ENCODE results near the gene TEAD1.
"Not testable (repeated sequence)": the region's sequence is repeated elsewhere in the genome, so short reads cannot be mapped to it uniquely, and the experiment has no call there.

The TEAD1 gene

DNA sequence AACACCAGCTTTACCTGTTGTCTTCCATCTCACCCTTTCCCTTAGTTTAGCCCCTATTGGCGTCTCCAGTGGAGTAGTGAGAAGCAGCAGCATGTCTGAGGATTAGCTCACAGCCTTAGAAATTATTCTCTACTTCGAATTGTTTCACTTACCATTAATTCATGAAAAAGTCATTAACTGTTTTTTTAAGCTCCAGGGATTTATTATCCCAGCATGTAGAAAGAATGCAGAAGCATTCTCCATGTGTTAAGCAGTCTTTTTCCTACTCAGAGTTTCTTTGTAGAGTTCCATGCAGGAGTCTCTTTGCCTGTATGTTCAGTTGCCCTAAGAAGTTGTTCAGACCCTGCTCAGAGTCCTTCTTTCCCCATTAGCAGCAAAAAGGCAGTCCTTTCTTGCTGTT, 197.0 kb downstream of the TEAD1 start:
- TF ChIP-seq, protein P1, sequence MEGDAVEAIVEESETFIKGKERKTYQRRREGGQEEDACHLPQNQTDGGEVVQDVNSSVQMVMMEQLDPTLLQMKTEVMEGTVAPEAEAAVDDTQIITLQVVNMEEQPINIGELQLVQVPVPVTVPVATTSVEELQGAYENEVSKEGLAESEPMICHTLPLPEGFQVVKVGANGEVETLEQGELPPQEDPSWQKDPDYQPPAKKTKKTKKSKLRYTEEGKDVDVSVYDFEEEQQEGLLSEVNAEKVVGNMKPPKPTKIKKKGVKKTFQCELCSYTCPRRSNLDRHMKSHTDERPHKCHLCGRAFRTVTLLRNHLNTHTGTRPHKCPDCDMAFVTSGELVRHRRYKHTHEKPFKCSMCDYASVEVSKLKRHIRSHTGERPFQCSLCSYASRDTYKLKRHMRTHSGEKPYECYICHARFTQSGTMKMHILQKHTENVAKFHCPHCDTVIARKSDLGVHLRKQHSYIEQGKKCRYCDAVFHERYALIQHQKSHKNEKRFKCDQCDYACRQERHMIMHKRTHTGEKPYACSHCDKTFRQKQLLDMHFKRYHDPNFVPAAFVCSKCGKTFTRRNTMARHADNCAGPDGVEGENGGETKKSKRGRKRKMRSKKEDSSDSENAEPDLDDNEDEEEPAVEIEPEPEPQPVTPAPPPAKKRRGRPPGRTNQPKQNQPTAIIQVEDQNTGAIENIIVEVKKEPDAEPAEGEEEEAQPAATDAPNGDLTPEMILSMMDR (IDR thresholded peaks at IDR 0.05; ENCODE audit: borderline replicate concordance, insufficient read depth, low read depth, low read length): no peak
- H3K4me3 ChIP-seq (ENCODE audit: low read depth, low read length): no peak overlapping the region

DNA sequence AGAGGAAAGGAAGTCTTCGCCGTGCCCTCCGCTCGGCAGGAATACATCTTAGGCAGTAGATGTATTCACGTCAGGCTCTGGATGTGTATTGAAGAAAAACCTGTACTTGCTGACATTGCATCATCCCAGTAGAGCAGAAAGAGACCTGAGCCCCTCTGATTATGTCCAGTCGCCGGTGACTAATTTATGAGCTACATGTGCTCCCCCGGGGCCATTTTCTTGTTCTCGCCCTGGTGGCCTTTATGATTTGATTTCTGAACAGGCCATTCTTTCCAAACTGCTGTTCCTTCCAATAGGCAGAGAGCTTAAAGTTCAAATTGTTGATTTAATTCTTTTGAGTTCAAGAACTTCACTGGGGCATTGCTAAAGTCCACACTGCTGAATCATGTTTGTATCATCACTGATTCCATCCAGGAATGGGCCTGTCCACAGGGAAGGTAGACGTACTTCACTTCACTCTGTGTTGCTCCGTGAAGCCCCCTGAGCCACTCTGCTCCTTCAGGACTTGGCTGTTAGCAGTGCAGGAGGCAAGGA, 197.6 kb downstream of the TEAD1 start:
- TF ChIP-seq, protein P1 (IDR thresholded peaks at IDR 0.05; ENCODE audit: borderline replicate concordance, insufficient read depth, low read depth, low read length): no peak

DNA sequence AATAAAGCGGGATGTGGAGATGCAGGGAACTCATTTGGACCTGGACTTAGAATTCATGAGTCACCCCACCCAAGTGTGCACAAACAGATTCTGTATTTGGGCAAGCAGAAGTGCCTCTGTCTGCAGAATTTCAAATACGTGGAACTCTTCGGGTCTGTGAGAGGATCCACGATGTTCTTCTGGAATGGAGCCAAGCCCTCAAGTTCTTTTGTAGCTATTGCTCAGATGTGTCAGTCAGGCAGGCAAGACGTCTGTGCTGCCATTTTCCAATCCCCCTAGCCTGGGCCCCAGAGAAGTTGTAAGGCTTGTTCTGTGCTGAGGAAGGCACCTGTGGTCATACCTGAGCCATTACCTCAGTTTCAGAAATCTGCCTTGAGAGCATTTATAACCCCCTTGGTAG, 202.1 kb downstream of the TEAD1 start:
- H3K4me3 ChIP-seq (ENCODE audit: low read depth, low read length): no peak overlapping the region
- TF ChIP-seq, protein P1 (IDR thresholded peaks at IDR 0.05; ENCODE audit: borderline replicate concordance, insufficient read depth, low read depth, low read length): no peak

More for the DNA sequence above, 197.6 kb downstream of the TEAD1 start:
- no peak overlapping the region for H3K4me3 ChIP-seq (ENCODE audit: low read depth, low read length)

DNA sequence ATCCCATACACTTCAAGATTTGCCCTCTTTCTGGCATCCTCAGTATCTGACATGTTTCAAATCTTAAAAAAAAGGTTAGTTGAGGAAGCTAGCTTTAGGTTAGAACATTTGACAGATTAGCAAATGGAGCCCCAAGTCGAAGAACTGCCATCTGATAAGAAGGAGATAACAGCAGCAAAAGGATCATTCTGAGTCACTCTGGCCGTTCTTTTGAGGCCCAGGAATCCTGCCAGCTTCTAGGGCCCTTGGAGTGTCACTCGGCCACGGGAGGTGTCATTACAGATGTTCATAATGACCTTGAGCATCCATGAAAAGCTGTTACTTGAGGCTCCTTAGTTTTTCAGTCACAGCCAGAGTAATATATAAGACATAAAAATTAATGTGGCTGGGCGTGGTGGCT, 202.8 kb downstream of the TEAD1 start:
- H3K4me3 ChIP-seq (ENCODE audit: low read depth, low read length): no peak overlapping the region
- TF ChIP-seq, protein P1 (IDR thresholded peaks at IDR 0.05; ENCODE audit: borderline replicate concordance, insufficient read depth, low read depth, low read length): no peak

DNA sequence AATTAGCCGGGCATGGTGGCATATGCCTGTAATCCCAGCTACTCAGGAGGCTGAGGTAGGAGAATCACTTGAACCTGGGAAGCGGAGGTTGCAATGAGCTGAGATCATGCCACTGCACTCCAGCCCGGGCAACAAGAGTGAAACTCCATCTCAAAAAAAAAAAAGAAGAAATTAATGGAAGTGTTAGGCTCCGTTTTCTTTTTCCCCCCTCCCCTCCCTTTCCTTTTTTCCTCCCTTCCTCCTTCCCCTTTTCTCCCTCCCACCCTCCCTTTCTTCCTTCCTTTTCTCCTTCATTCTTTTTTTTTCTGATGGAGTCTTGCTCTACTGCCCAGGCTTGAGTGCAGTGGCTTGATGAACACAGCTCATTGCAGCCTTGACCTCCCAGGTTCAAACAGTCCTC, 203.3 kb downstream of the TEAD1 start:
- H3K4me3 ChIP-seq (ENCODE audit: low read depth, low read length): not testable (repeated sequence)

DNA sequence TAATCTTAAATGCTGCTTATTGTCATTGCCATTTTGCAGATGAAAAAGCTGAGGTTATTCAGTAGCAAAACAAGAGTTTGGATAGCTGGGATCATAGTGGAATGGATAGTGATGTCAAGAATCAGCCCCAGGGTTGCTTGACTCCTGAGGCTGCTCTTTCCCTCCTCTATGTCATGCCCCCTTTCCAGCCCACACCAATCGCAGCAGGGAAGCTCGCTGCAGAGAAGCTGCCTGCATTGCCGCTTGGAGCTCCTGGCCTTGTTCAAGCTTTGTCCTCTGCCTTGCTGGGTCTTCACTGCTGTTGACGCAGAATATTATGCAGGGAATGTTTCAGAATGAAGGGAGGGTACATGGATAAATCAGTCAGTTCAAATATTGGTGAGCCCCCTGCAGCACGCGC, 206.1 kb downstream of the TEAD1 start:
- TF ChIP-seq, protein P1 (IDR thresholded peaks at IDR 0.05; ENCODE audit: borderline replicate concordance, insufficient read depth, low read depth, low read length): no peak
- no peak overlapping the region for H3K4me3 ChIP-seq (ENCODE audit: low read depth, low read length)

DNA sequence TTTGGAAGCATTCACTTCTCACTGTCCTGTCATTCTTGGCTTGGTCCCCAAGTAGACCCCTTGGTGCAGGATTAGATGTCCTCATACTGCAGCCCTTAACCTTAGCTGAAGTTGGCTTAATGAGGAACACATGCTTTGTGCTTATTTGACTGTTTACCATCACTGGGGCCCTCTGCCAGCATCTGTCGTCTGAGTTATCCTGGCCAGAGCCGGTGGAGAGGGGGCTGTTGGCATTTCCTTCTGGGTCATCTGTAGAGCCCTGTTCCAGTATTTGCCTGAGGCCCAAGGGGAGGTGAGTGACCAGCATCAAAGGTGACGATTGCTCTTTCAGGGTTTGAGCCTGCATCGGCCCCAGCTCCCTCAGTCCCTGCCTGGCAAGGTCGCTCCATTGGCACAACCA, 208.4 kb downstream of the TEAD1 start:
- no peak overlapping the region for H3K4me3 ChIP-seq (ENCODE audit: low read depth, low read length)
- TF ChIP-seq, protein P1 (IDR thresholded peaks at IDR 0.05; ENCODE audit: borderline replicate concordance, insufficient read depth, low read depth, low read length): no peak

All from GM12875 (cell line).